ENCODE measurements around the gene SOCS7. TPM values are rescaled to one million over a fixed set of nuclear protein-coding genes. Genes with fewer than 3 reads are reported as not detected.
A peak's percentile ranks its signal among the peaks of the same experiment; 100 is the strongest.

SOCS7 gene
- total and polyA plus RNA-seq, 2 of the 4 experiments (the other 2 are of a cell fraction): 6.5 to 6.8 TPM

- H3K4me1 ChIP-seq (ENCODE audit: control insufficient read depth, insufficient read depth, low read length): peaks cover 17% of the 10 kb centered on the region
- DNase-seq (peak; percentile 69), ATAC-seq (ENCODE audit: low read depth) (peak; percentile 44)
- POLR2A ChIA-PET (ENCODE audit: unreplicated experiment): no interaction called here
- H2AK5ac ChIP-seq (ENCODE audit: low read depth, low read length): peak overlapping the region; percentile 95
- intact Hi-C loops (cut with micrococcal nuclease) (loop anchor here (5.0 kb wide), 2 partner anchors 66 to 161 kb away; no protein-coding TSS in a partner anchor), dilution Hi-C loops (cut with HindIII; ENCODE audit: low sequenced_read_pairs, unreplicated experiment) (no loop called here), in situ Hi-C loops (cut with MboI; ENCODE audit: low sequenced_read_pairs) (no loop called here)
- peak overlapping the region; percentile 62 for H3K4me2 ChIP-seq (ENCODE audit: low read depth, low read length)
- TF ChIP-seq RAD21 (IDR thresholded peaks at IDR 0.05; ENCODE audit: low read length): no peak
- peak; percentile 12; the same call in 1 of the 2 replicates for TF ChIP-seq MAZ (IDR thresholded peaks at IDR 0.05; ENCODE audit: borderline replicate concordance, low read depth, low read length)
- H3K36me3 ChIP-seq (ENCODE audit: control insufficient read depth, insufficient read depth, low read length): no peaks in the 10 kb centered on the region
- peak overlapping the region; percentile 16; the same call in 1 of the 2 replicates for H3K18ac ChIP-seq (ENCODE audit: low read depth, low read length)
- H3K56ac ChIP-seq (ENCODE audit: extremely low read depth, insufficient read depth, low read length): no peak overlapping the region
- H3K9me3 ChIP-seq (ENCODE audit: control insufficient read depth, insufficient read depth, low read length): no peaks in the 10 kb centered on the region
- peaks cover 16% of the 10 kb centered on the region; the same call in 1 of the 2 replicates for H3K9me1 ChIP-seq (ENCODE audit: insufficient read depth, low read length)
- H2AFZ ChIP-seq (replicated peaks; ENCODE audit: low read length, poor library complexity): peak overlapping the region; percentile 89
- H3K4me3 ChIP-seq (ENCODE audit: insufficient read depth, low read depth, low read length): no peak overlapping the region
- CTCF ChIA-PET: interaction anchor here (0.8 to 1.5 kb wide), 3 partner anchors 72 to 242 kb away, joined by 3 to 4 read pairs (median 3); no protein-coding TSS in a partner anchor
- no peak overlapping the region for H2BK5ac ChIP-seq (ENCODE audit: low read depth, low read length, poor library complexity, severe bottlenecking)
- H3K79me1 ChIP-seq (ENCODE audit: low read depth in 1 of 2, low read length in 2 of 2): peaks cover 0 to 6% of the 10 kb centered on the region in 2 experiments; a peak in 1 of 4 replicates
- no peaks in the 10 kb centered on the region for H4K20me1 ChIP-seq (ENCODE audit: insufficient read depth, low read length)
- no TSS peak for BruUV-seq (replicated peaks)
- peak overlapping the region; percentile 89; the same call in 2 of the 3 replicates for H2BK15ac ChIP-seq (ENCODE audit: low read depth, low read length)
- H4K8ac ChIP-seq (ENCODE audit: low read depth in 2 of 2, low read length in 2 of 2): peak overlapping the region; percentile 34 to 55; a peak in 3 of 4 replicates
- peak overlapping the region; percentile 30; the same call in 1 of the 2 replicates for H3K23ac ChIP-seq (ENCODE audit: low read depth, low read length)
- peak overlapping the region; percentile 80 for H2BK20ac ChIP-seq (ENCODE audit: low read depth, low read length)
- peaks cover 27% of the 10 kb centered on the region for H3K27me3 ChIP-seq (ENCODE audit: control insufficient read depth, insufficient read depth, low read length)
- peak overlapping the region; percentile 12; the same call in 1 of the 2 replicates for H4K5ac ChIP-seq (ENCODE audit: low read depth, low read length)
- H2AK9ac ChIP-seq (replicated peaks; ENCODE audit: low read depth, low read length, poor library complexity): peak overlapping the region; percentile 89
- peak overlapping the region; percentile 63 for H2BK120ac ChIP-seq (ENCODE audit: low read depth, low read length)
- H4K91ac ChIP-seq (ENCODE audit: insufficient read depth, low read depth, low read length): peak overlapping the region; percentile 80
- no peak overlapping the region; the same call in 1 of the 2 replicates for H3K9ac ChIP-seq (ENCODE audit: low read depth, low read length)
- H3K14ac ChIP-seq (replicated peaks; ENCODE audit: low read depth, low read length): peak overlapping the region; percentile 44
- H3K27ac ChIP-seq (ENCODE audit: insufficient read depth, low read length): no peak overlapping the region
- no CpG with 5 or more reads among the region's 14 CpGs for WGBS, 2 experiments (ENCODE audit: extremely low coverage in 2 of 2, insufficient read length in 1 of 2)
- peak overlapping the region; percentile 76 for H3K4ac ChIP-seq (ENCODE audit: low read depth, low read length)
These were observed 69.7 kb downstream of the SOCS7 start for GRCh38 chr17:38421171-38421841.
